HepG2 (cell line): Measurements from ENCODE around the gene PPP4R4. TPM values are rescaled to one million over a fixed set of nuclear protein-coding genes. Genes with fewer than 3 reads are reported as not detected.

ENCODE experiments used
- ATAC-seq: fragments of 200-7000 bp; cut with Tn5 transposase; 3 replicates; pipeline ENCODE4 v1.9.1; 2020; ENCODE audit warnings: mild to moderate bottlenecking, moderate library complexity
- BruUV-seq: library from RNA; stranded (reverse); fragments of 400-500 nt; replicated peaks from 2 replicates; lab custom pipeline; 2021; lab: Mats Ljungman, UMichigan
- CTCF ChIA-PET: fragments of 300-600 bp; formaldehyde crosslinking; extraction: SDS; loops from one replicate; lab custom pipeline; 2021; ENCODE audit warnings: low total read pairs, inconsistent platforms, low intra/inter-chr PET ratio; lab: Yijun Ruan, JAX
- POLR2A ChIA-PET: fragments of 350-600 bp; sonication (Branson Sonifier 250); formaldehyde crosslinking; loops from one replicate; lab custom pipeline; 2020; ENCODE audit warnings: antibody characterized with exemption, inconsistent platforms; lab: Yijun Ruan, JAX
- DNase-seq: peaks from one replicate; pipeline ENCODE4 v3.0.0-alpha.2; 2015; ENCODE audit warnings: low spot score
- FAIRE-seq: peaks from 3 replicates; lab custom pipeline; 2011; peaks lifted over from hg19 to GRCh38; lab: Jason Lieb, UNC
- H2AFZ ChIP-seq: one replicate; pipeline ENCODE4 v1.6.1; 2011; ENCODE audit warnings: low read length, inconsistent platforms
- H3K27ac ChIP-seq: fragments of 300-600 bp; 3 replicates; pipeline ENCODE4 v1.8.0; 2011; ENCODE audit warnings: mixed run types, mild to moderate bottlenecking, mixed read lengths, low read length, inconsistent platforms; ENCODE audit not compliant: insufficient read depth; ENCODE audit errors: extremely low read length
- H3K27me3 ChIP-seq, 2 experiments: fragments of 200-600 bp in 1 of 2; 2 replicates in 1 of 2; 3 replicates in 1 of 2; pipeline versions ENCODE4 v1.6.0 to v1.8.0; 2011; ENCODE audit warnings: low read length in 2 of 2, mild to moderate bottlenecking in 2 of 2, moderate library complexity in 2 of 2, inconsistent platforms in 1 of 2; ENCODE audit not compliant: insufficient read depth in 2 of 2, control insufficient read depth in 1 of 2
- H3K36me3 ChIP-seq, 2 experiments: fragments of 200-600 bp in 1 of 2; replicated peaks in 1 of 2; 2 replicates in 1 of 2; 3 replicates in 1 of 2; pipeline versions ENCODE4 v1.5.1 to v1.8.0; 2011; ENCODE audit warnings: low read length in 2 of 2, inconsistent platforms in 1 of 2; ENCODE audit not compliant: insufficient read depth in 2 of 2, control insufficient read depth in 1 of 2
- H3K4me1 ChIP-seq: 2 replicates; pipeline ENCODE4 v1.5.1; 2012; ENCODE audit warnings: low read length, inconsistent platforms; ENCODE audit not compliant: insufficient read depth
- H3K4me2 ChIP-seq: 2 replicates; pipeline ENCODE4 v1.6.0; 2011; ENCODE audit warnings: low read depth, low read length, inconsistent platforms
- H3K4me3 ChIP-seq, 3 experiments: fragments of 200-600 bp in 1 of 3; sonication (generic), shearing (Covaris generic) in 1 of 3; replicated peaks in 1 of 3; 2 replicates each; pipeline ENCODE4 v1.5.1; 2011 to 2016; ENCODE audit warnings: low read length in 3 of 3, inconsistent platforms in 2 of 3, low read depth in 2 of 3, mild to moderate bottlenecking in 2 of 3, control low read depth in 1 of 3, mixed read lengths in 1 of 3; ENCODE audit not compliant: insufficient read depth in 1 of 3
- H3K79me2 ChIP-seq: one replicate; pipeline ENCODE4 v1.6.1; 2011; ENCODE audit warnings: low read length, inconsistent platforms; ENCODE audit not compliant: insufficient read depth
- H3K9ac ChIP-seq: 2 replicates; pipeline ENCODE4 v1.6.0; 2011; ENCODE audit warnings: mild to moderate bottlenecking, low read depth, low read length, inconsistent platforms; ENCODE audit not compliant: insufficient read depth
- H3K9me3 ChIP-seq: 2 replicates; pipeline ENCODE4 v1.5.1; 2012; ENCODE audit warnings: mild to moderate bottlenecking, low read length
- H4K20me1 ChIP-seq: 2 replicates; pipeline ENCODE4 v1.6.0; 2011; ENCODE audit warnings: inconsistent platforms, mild to moderate bottlenecking, low read length, moderate library complexity; ENCODE audit not compliant: insufficient read depth
- CREB1 ChIP-seq, 2 experiments: fragments of 450-650 bp in 1 of 2; IDR thresholded peaks; 2 replicates each; pipeline ENCODE4 v1.6.1; 2016 to 2017; ENCODE audit warnings: control low read depth in 1 of 2, mild to moderate bottlenecking in 1 of 2, missing compliant biosample characterization in 1 of 2, missing genetic modification characterization in 1 of 2
- SMARCC2 ChIP-seq: fragments of 450-650 bp; IDR thresholded peaks from 2 replicates; pipeline ENCODE4 v1.6.1; 2017; ENCODE audit warnings: antibody characterized with exemption, mild to moderate bottlenecking
- ZNF512 ChIP-seq: sonication (generic); formaldehyde crosslinking; IDR thresholded peaks from 2 replicates; pipeline ENCODE4 v1.4.0; 2020; ENCODE audit warnings: mild to moderate bottlenecking, missing genetic modification reagents
- ZNF678 ChIP-seq: sonication (generic); formaldehyde crosslinking; IDR thresholded peaks from 2 replicates; pipeline ENCODE4 v1.4.0; 2020; ENCODE audit warnings: mild to moderate bottlenecking, missing genetic modification reagents
- ZNF740 ChIP-seq: sonication (generic); formaldehyde crosslinking; IDR thresholded peaks from 2 replicates; pipeline ENCODE4 v1.4.0; 2020; ENCODE audit warnings: missing genetic modification reagents
- ZZZ3 ChIP-seq: sonication (generic); formaldehyde crosslinking; IDR thresholded peaks from 2 replicates; pipeline ENCODE4 v1.4.0; 2020; ENCODE audit warnings: missing genetic modification reagents, mild to moderate bottlenecking, borderline replicate concordance
- in situ Hi-C: cut with HindIII; loops from 2 replicates; pipeline ENCODE4 v1.10.0; 2017; ENCODE audit warnings: low pct_unique_long_range_greater_than_20kb; ENCODE audit not compliant: extremely low pct_ligation_motif_present
- intact Hi-C: fragments of 100-400 bp; cut with micrococcal nuclease; formaldehyde crosslinking; loops from one replicate; pipeline ENCODE4 v1.10.0; 2022; ENCODE audit not compliant: unreplicated experiment
- polyA plus RNA-seq, 8 experiments: library from polyadenylated mRNA; depleted of rRNA in 3 of 8; stranded (reverse) in 7 of 8; unstranded in 1 of 8; fragments of >200 nt; fragmentation: Illumina TruSeq in 4 of 8; extraction: Trizol in 4 of 8; gene quantifications; 2 replicates each; pipeline versions ENCODE4 v1.2.1 to v1.2.3, GENCODE V29; 2011 to 2016; ENCODE audit warnings: low read depth in 4 of 8, missing spikeins in 1 of 8, mixed read lengths in 1 of 8; ENCODE audit not compliant: insufficient read depth in 1 of 8
- total RNA-seq, 5 experiments: library from RNA; depleted of rRNA; stranded (reverse); fragments of >200 nt; fragmentation: Illumina TruSeq; extraction: Trizol; gene quantifications; 2 replicates each; pipeline ENCODE4 v1.2.3, GENCODE V29; 2016; ENCODE audit warnings: low read depth in 1 of 5

The PPP4R4 gene
- total and polyA plus RNA-seq, 2 of the 13 experiments (the other 11 are each of a cell fraction or from before 2014, with no cell fraction given), result 9.5 to 19.8 TPM

GRCh38 chr14:94285158-94285557, 111.0 kb downstream of the PPP4R4 start:
- ChIA-PET CTCF (no interaction called here), POLR2A (interaction anchor here (0.7 kb wide), 1 partner anchor 8 kb away, joined by 3 read pairs; no protein-coding TSS in a partner anchor)
- ATAC-seq, result no peak
- Histone ChIP-seq H3K79me2 (peaks cover 5% of the 10 kb centered on the region), H3K4me1 (peaks cover 34% of the 10 kb centered on the region), H3K9me3 (no peaks in the 10 kb centered on the region), H3K27ac (no peak overlapping the region), H3K36me3 (peaks cover 5 to 20% of the 10 kb centered on the region in 2 experiments), H2AFZ (no peak overlapping the region), H3K4me2 (no peak overlapping the region), H3K9ac (no peak overlapping the region), H3K4me3 (no peak overlapping the region), H4K20me1 (no peaks in the 10 kb centered on the region), H3K27me3 (no peaks in the 10 kb centered on the region)
- no TSS peak for BruUV-seq
- no peak for TF ChIP-seq ZNF740 (CRISPR knock-in tag)
- TF ChIP-seq ZNF678 (CRISPR knock-in tag), result no peak
- no peak for TF ChIP-seq SMARCC2
- no peak for TF ChIP-seq ZZZ3
- no peak for TF ChIP-seq ZNF512 (CRISPR knock-in tag)
- TF ChIP-seq CREB1 (IDR thresholded peaks at IDR 0.05), result no peak
- no peak for TF ChIP-seq CREB1 (CRISPR knock-in tag; IDR thresholded peaks at IDR 0.05)
- in situ Hi-C loops (no loop called here), intact Hi-C loops (no loop called here)
- no peak for DNase-seq
- FAIRE-seq, result no peak
